Astrocyte of the hippocampus (primary cell): ENCODE data around the gene VCAM1.

Source experiments
- DNase-seq: peaks from one replicate; pipeline ENCODE4 v3.0.0; 2011; ENCODE audit warnings: low read depth, low spot score

VCAM1 gene

GRCh38 chr1:100719490-100719889 lies at the start of gene VCAM1:
TSS of gene VCAM1 (plus strand) at chr1:100719742. CDS start at chr1:100719861, 119 bp downstream.
- DNase-seq = peak; percentile 34

- no peak for DNase-seq
Measured at GRCh38 chr1:100670083-100670482, 49.5 kb upstream of the VCAM1 start.

- no peak for DNase-seq
Measured at GRCh38 chr1:100671601-100672000, 47.9 kb upstream of the VCAM1 start.

GRCh38 chr1:100683448-100684349 lies 35.8 kb upstream of the VCAM1 start:
- no peak for DNase-seq

GRCh38 chr1:100699744-100700143 lies 19.8 kb upstream of the VCAM1 start:
- no peak for DNase-seq

GRCh38 chr1:100700586-100700985 lies 19.0 kb upstream of the VCAM1 start:
- DNase-seq = no peak

GRCh38 chr1:100703052-100703451 lies 16.5 kb upstream of the VCAM1 start:
- DNase-seq = no peak

GRCh38 chr1:100703716-100704115 lies 15.8 kb upstream of the VCAM1 start:
- DNase-seq = no peak

- DNase-seq = no peak
Measured at GRCh38 chr1:100704473-100704872, 15.1 kb upstream of the VCAM1 start.

GRCh38 chr1:100706296-100706695 lies 13.2 kb upstream of the VCAM1 start:
- DNase-seq = no peak

- no peak for DNase-seq
Measured at GRCh38 chr1:100706856-100707255, 12.7 kb upstream of the VCAM1 start.

- DNase-seq = peak; percentile 36
Measured at GRCh38 chr1:100708476-100709062, 11.0 kb upstream of the VCAM1 start.

GRCh38 chr1:100710906-100711682 lies 8.4 kb upstream of the VCAM1 start:
- DNase-seq = no peak

- peak; percentile 71 for DNase-seq
Measured at GRCh38 chr1:100713027-100713426, 6.5 kb upstream of the VCAM1 start.

GRCh38 chr1:100713626-100714025 lies 5.9 kb upstream of the VCAM1 start:
- DNase-seq = peak; percentile 61

- no peak for DNase-seq
Measured at GRCh38 chr1:100714599-100714998, 4.9 kb upstream of the VCAM1 start.

- DNase-seq = no peak
Measured at GRCh38 chr1:100717218-100717617, 2.3 kb upstream of the VCAM1 start.

GRCh38 chr1:100718581-100718980 lies 961 bp upstream of the VCAM1 start:
- DNase-seq = no peak

GRCh38 chr1:100720101-100720500 lies 559 bp downstream of the VCAM1 start:
- no peak for DNase-seq

GRCh38 chr1:100720751-100721150 lies 1.2 kb downstream of the VCAM1 start:
- DNase-seq = no peak

GRCh38 chr1:100721526-100722207 lies 2.1 kb downstream of the VCAM1 start:
- peak; percentile 80 for DNase-seq

GRCh38 chr1:100722221-100722620 lies 2.7 kb downstream of the VCAM1 start:
- DNase-seq = no peak
